Activated T-helper 1 cell treated with anti-CD3 and anti-CD28 coated beads, Interleukin-12 subunit alpha, Interleukin-12 subunit beta, Interleukin-2, Interleukin-4 antibody, amounts not matched to agents 30 ng/mL and 10 ng/mL and 1 ng/mL, durations not matched to agents 14 hours and 24 hours and 36 hours (primary cell): Measurements from ENCODE around the gene GFAP. TPM values are rescaled to one million over a fixed set of nuclear protein-coding genes. Genes with fewer than 3 reads are reported as not detected.
"Not testable (repeated sequence)": the region's sequence is repeated elsewhere in the genome, so short reads cannot be mapped to it uniquely, and the experiment has no call there.

ENCODE experiments used
- DNase-seq: peaks from one replicate; pipeline ENCODE4 v3.0.0; 2021; ENCODE audit warnings: low spot score
- H3K27ac Mint-ChIP-seq: one replicate; pipeline ENCODE4 v1.8.0; 2021; ENCODE audit warnings: mild to moderate bottlenecking, mixed read lengths
- H3K27me3 Mint-ChIP-seq: one replicate; pipeline ENCODE4 v1.8.0; 2022; ENCODE audit warnings: mild to moderate bottlenecking, moderate library complexity, mixed read lengths; ENCODE audit not compliant: insufficient read depth
- H3K36me3 Mint-ChIP-seq: one replicate; pipeline ENCODE4 v1.8.0; 2021; ENCODE audit warnings: low read depth, mixed read lengths
- H3K4me1 Mint-ChIP-seq: one replicate; pipeline ENCODE4 v1.8.0; 2021; ENCODE audit warnings: low read depth, mixed read lengths
- H3K4me3 Mint-ChIP-seq: one replicate; pipeline ENCODE4 v1.8.0; 2021; ENCODE audit warnings: mild to moderate bottlenecking, moderate library complexity, mixed read lengths
- H3K9me3 Mint-ChIP-seq: one replicate; pipeline ENCODE4 v1.8.0; 2021; ENCODE audit warnings: mixed read lengths
- intact Hi-C: fragments of 100-400 bp; cut with micrococcal nuclease; formaldehyde crosslinking; loops from one replicate; pipeline ENCODE4 v1.15.1; 2024
- total RNA-seq: library from RNA; stranded (reverse); gene quantifications from 2 replicates; pipeline ENCODE4 v1.2.3, GENCODE V29; 2022

GFAP gene
- total RNA-seq, result not detected in 2 replicates

DNA sequence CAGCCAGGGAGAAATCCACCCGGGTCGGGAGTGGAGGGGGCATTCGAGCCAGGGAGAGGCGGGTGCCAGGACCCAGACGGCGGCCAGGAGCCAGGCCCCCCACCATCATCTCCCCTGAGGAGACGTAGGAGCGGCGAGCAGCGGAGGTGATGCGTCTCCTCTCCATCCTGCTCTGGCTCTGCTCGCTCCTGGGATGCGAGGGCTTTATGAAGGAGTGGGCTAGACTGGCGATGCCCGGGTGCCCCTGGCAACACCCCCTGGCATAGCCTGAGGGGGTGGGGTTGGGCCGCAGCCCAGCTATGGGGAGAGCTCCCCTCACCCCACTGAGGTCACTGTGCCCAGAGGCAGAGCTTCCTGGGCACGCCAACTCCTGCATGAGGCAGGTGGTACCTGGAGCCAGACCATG lies at the start of gene GFAP:
GFAP (minus strand) TSS at position 180 of the 406 bp plus-strand sequence; CDS start at position 166, 14 bp downstream.
- H3K27ac Mint-ChIP-seq, result no peak within 1 kb of the TSS
- peaks cover 34% of the 10 kb centered on the region for H3K27me3 Mint-ChIP-seq
- DNase-seq, result no peak
- H3K9me3 Mint-ChIP-seq, result no peaks in the 10 kb centered on the region
- peaks cover 2% of the 10 kb centered on the region for H3K36me3 Mint-ChIP-seq
- intact Hi-C loops, result no loop called here
- peaks cover 15% of the 10 kb centered on the region for H3K4me1 Mint-ChIP-seq
- H3K4me3 Mint-ChIP-seq, result no peak within 1 kb of the TSS

DNA sequence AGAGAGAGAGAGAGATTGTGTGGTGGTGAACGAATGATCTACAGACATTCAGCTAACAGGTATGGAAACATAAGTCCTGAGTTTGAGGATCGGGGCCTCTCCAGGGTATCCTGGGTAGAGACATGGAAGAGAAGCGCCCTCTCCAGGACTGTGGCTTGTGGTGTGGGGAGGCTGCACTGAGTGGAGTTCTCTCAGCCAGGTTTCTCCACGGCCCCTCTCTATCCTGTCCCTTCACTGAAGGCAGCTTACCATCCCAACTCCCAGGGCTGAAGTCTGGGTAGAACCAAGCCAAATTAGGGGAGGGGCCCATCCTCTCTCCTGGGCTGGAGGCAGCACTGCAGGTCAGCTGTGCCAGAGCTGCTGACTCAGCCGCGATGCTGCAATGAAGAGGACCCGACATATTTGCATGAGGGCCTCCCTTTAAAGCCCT lies 46.6 kb upstream of the GFAP start:
- Mint-ChIP-seq H3K27ac (no peak overlapping the region), H3K36me3 (peaks cover 4% of the 10 kb centered on the region), H3K9me3 (no peaks in the 10 kb centered on the region), H3K27me3 (peaks cover 69% of the 10 kb centered on the region), H3K4me1 (peaks cover 13% of the 10 kb centered on the region), H3K4me3 (no peak overlapping the region)
- DNase-seq, result no peak
- intact Hi-C loops, result no loop called here

GRCh38 chr17:44960691-44961090 lies 45.4 kb upstream of the GFAP start:
- peaks cover 2% of the 10 kb centered on the region for H3K36me3 Mint-ChIP-seq
- H3K27me3 Mint-ChIP-seq, result peaks cover 68% of the 10 kb centered on the region
- intact Hi-C loops, result no loop called here
- no peaks in the 10 kb centered on the region for H3K9me3 Mint-ChIP-seq
- H3K27ac Mint-ChIP-seq, result no peak overlapping the region
- DNase-seq, result no peak
- no peak overlapping the region for H3K4me3 Mint-ChIP-seq
- peaks cover 8% of the 10 kb centered on the region for H3K4me1 Mint-ChIP-seq

DNA sequence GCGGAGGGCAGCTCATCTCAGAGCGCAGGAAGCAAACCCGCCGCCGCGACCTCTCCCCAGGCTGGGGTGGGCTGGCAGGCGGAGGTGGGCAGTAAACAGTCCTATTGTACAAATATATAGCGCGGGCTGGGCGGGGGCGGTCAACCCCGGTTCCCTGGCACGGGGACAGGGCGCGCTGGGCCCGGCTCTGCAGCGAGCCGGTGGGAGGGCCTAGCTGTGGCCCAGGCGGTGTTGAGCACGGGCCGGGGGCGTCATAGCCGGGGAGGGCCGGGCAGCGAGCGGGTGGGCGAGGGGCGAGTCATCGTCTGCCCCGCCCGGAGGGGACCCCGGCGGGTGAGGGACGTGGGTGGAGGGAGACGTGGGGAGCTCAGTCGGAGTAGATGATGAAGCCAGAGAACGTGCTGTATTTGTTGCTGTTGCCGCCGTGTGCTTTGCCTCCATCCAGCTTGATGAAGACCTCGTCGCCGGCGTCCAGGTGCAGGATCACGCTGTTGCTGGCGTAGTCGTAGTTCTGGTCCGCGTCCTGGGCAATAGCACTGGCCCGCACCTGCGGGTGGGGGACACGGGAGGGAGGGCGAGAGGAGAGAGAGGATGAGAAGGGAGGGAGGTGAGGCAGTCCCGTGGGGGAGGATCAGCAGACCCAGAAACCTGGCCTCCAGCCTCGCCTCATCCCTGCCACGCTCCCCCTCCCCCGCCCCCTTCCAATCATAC lies 44.7 kb upstream of the GFAP start:
- peaks cover 2% of the 10 kb centered on the region for H3K36me3 Mint-ChIP-seq
- H3K27ac Mint-ChIP-seq, result no peak overlapping the region
- H3K4me1 Mint-ChIP-seq, result peaks cover 7% of the 10 kb centered on the region
- intact Hi-C loops, result no loop called here
- no peaks in the 10 kb centered on the region for H3K9me3 Mint-ChIP-seq
- DNase-seq, result no peak
- H3K4me3 Mint-ChIP-seq, result no peak overlapping the region
- H3K27me3 Mint-ChIP-seq, result peaks cover 69% of the 10 kb centered on the region

GRCh38 chr17:44956998-44957981 lies 42.0 kb upstream of the GFAP start:
- H3K9me3 Mint-ChIP-seq, result no peaks in the 10 kb centered on the region
- H3K4me1 Mint-ChIP-seq, result peaks cover 7% of the 10 kb centered on the region
- intact Hi-C loops, result no loop called here
- H3K27ac Mint-ChIP-seq, result no peak overlapping the region
- DNase-seq, result no peak
- H3K36me3 Mint-ChIP-seq, result peaks cover 2% of the 10 kb centered on the region
- no peak overlapping the region for H3K4me3 Mint-ChIP-seq
- peaks cover 57% of the 10 kb centered on the region for H3K27me3 Mint-ChIP-seq

- Mint-ChIP-seq H3K27me3 (peaks cover 50% of the 10 kb centered on the region), H3K4me1 (peaks cover 7% of the 10 kb centered on the region), H3K36me3 (peaks cover 2% of the 10 kb centered on the region), H3K9me3 (no peaks in the 10 kb centered on the region), H3K4me3 (no peak overlapping the region), H3K27ac (no peak overlapping the region)
- intact Hi-C loops, result no loop called here
- DNase-seq, result no peak
These were observed 40.5 kb upstream of the GFAP start for GRCh38 chr17:44955674-44956425.

DNA sequence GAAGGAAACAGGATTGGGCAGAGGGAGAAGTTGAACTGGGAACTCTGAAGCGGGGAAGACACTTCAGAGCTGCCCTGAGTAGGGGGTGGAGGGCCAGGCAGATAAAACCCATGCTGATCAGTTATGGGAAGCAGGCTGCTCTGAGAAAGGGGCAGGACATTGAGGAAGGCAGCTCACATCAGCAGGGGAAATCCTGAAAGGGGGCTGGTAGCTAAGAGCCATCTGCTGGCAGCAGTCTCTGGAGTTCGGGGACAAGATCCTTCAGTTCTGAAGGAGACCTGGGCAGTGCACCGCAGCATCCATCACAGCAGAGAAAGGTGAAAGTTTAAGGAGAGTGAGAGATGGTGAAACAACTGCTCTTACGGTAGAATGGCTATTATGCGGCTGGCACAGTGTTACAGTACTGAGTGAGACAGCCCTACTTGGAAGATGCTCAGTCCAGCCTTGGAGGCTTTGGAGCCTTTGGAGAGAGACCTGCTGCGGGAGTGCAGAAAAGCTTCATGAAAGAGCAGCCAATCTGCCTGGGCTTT lies 37.7 kb upstream of the GFAP start:
- Mint-ChIP-seq H3K4me3 (no peak overlapping the region), H3K9me3 (no peaks in the 10 kb centered on the region), H3K4me1 (peaks cover 7% of the 10 kb centered on the region), H3K27me3 (peaks cover 33% of the 10 kb centered on the region), H3K27ac (no peak overlapping the region), H3K36me3 (no peaks in the 10 kb centered on the region)
- intact Hi-C loops, result no loop called here
- DNase-seq, result no peak

GRCh38 chr17:44948315-44948795 lies 33.1 kb upstream of the GFAP start:
- no peak for DNase-seq
- peak overlapping the region; percentile 92 for H3K27ac Mint-ChIP-seq
- H3K4me3 Mint-ChIP-seq, result peak overlapping the region; percentile 95
- H3K36me3 Mint-ChIP-seq, result peaks cover 6% of the 10 kb centered on the region
- peaks cover 34% of the 10 kb centered on the region for H3K4me1 Mint-ChIP-seq
- intact Hi-C loops, result loop anchor here (5.0 to 10.0 kb wide), 3 partner anchors 174 to 761 kb away; partner anchors contain the start of genes MAP3K14 and TMUB2
- H3K9me3 Mint-ChIP-seq, result no peaks in the 10 kb centered on the region
- H3K27me3 Mint-ChIP-seq, result peaks cover 2% of the 10 kb centered on the region

- intact Hi-C loops, result loop anchor here (1.0 to 10.0 kb wide), 10 partner anchors 21 to 760 kb away; partner anchors contain the start of genes C1QL1, DCAKD, EFTUD2 and MAP3K14
These were observed 32.4 kb upstream of the GFAP start, which contains the start of gene KIF18B for GRCh38 chr17:44947461-44948314. TSS of gene KIF18B (minus strand) at chr17:44947773. CDS start at chr17:44936344, 11,429 bp downstream.

GRCh38 chr17:44945652-44946051 lies 30.4 kb upstream of the GFAP start:
- not testable (repeated sequence) for DNase-seq
- peak overlapping the region; percentile 95 for H3K4me3 Mint-ChIP-seq

More at GRCh38 chr17:44947461-44948314, 32.4 kb upstream of the GFAP start, which contains the start of gene KIF18B:
- Mint-ChIP-seq H3K4me1 (peaks cover 37% of the 10 kb centered on the region), H3K27ac (peak within 1 kb of the TSS; percentile 92), H3K9me3 (no peaks in the 10 kb centered on the region), H3K27me3 (peaks cover 2% of the 10 kb centered on the region), H3K36me3 (peaks cover 6% of the 10 kb centered on the region), H3K4me3 (peak within 1 kb of the TSS; percentile 95)
- DNase-seq, result peak; percentile 90

DNA sequence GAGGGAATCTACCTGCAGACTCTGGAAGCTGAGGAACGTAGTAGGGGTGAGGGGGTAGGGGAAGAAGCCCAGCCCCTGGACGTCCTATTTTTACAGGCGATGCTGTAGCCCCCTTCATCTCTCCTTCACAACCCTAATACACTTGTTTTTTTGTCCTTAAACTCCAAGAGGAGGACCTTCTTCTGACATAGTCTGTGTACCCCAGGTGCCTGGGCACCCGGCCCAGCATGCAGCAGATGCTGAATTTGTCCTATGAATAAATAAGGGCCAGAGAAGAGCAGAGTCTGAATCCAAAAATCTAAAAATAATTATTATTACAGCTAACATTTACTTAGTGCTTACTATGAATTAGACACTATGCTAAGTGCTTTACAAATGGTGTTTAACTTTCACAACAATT lies 27.2 kb upstream of the GFAP start:
- H3K36me3 Mint-ChIP-seq, result peaks cover 18% of the 10 kb centered on the region
- DNase-seq, result no peak
- intact Hi-C loops, result loop anchor here (10.0 kb wide), 1 partner anchor 168 kb away; no protein-coding TSS in a partner anchor

More at GRCh38 chr17:44945652-44946051, 30.4 kb upstream of the GFAP start:
- Mint-ChIP-seq H3K4me1 (peaks cover 51% of the 10 kb centered on the region), H3K36me3 (peaks cover 11% of the 10 kb centered on the region)
- H3K9me3 Mint-ChIP-seq, H3K27me3 Mint-ChIP-seq, H3K27ac Mint-ChIP-seq: not testable (repeated sequence)
- intact Hi-C loops, result loop anchor here (2.0 to 10.0 kb wide), 5 partner anchors 25 to 758 kb away; partner anchors contain the start of genes MAP3K14 and TMUB2

More for the DNA sequence above, 27.2 kb upstream of the GFAP start:
- peaks cover 41% of the 10 kb centered on the region for H3K4me1 Mint-ChIP-seq
- peak overlapping the region; percentile 73 for H3K27ac Mint-ChIP-seq
- no peaks in the 10 kb centered on the region for H3K27me3 Mint-ChIP-seq
- no peaks in the 10 kb centered on the region for H3K9me3 Mint-ChIP-seq
- no peak overlapping the region for H3K4me3 Mint-ChIP-seq
